H54 (cell line): ENCODE measurements around the gene KPNB1.

Experiments used
- DNase-seq: peaks from one replicate; pipeline ENCODE4 v3.0.0; 2011; ENCODE audit warnings: low spot score, mixed read lengths; ENCODE audit not compliant: insufficient read length
- FAIRE-seq: peaks from 3 replicates; lab custom pipeline; 2011; peaks lifted over from hg19 to GRCh38; lab: Jason Lieb, UNC
- POLR2A ChIP-seq: IDR thresholded peaks from 2 replicates; pipeline ENCODE4 v1.6.1; 2011; ENCODE audit warnings: low read depth, mild to moderate bottlenecking, low read length

Gene KPNB1

DNA sequence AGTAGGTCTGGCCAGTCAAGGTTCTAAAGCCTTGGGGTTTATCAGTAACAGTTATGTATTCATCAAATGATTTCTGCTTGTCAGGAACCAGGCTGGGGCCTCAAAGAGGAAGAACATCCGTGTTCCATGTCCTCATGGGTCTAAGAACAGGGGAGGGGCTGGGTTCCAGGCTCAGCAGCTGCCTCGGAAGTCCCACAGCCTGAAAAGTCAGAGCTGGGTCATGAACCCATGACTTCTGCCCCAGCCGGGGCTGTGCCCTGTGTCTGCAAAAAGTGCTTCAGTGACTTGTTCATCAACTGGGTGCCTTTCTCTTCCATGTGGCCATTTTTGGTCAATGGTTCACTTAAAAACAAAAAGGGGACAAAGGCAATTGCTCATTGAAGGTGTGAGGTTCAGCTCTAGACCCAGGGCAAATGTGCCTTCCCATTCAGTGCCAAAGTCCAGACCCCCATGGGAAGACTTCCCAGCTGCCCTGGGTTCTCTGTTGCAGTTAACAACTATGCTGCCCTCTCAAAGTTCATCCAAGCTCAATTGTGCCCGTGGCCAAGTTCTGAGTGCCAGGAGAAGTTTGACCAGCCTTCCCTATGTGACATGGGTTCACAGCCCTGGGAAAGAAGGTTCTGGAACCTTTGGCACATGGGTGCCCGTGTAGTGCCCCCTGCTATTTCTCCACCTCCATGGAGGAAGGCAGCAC is 62.8 kb downstream of the KPNB1 start:
- FAIRE-seq = no peak
- TF ChIP-seq POLR2A = no peak
- DNase-seq = no peak

DNA sequence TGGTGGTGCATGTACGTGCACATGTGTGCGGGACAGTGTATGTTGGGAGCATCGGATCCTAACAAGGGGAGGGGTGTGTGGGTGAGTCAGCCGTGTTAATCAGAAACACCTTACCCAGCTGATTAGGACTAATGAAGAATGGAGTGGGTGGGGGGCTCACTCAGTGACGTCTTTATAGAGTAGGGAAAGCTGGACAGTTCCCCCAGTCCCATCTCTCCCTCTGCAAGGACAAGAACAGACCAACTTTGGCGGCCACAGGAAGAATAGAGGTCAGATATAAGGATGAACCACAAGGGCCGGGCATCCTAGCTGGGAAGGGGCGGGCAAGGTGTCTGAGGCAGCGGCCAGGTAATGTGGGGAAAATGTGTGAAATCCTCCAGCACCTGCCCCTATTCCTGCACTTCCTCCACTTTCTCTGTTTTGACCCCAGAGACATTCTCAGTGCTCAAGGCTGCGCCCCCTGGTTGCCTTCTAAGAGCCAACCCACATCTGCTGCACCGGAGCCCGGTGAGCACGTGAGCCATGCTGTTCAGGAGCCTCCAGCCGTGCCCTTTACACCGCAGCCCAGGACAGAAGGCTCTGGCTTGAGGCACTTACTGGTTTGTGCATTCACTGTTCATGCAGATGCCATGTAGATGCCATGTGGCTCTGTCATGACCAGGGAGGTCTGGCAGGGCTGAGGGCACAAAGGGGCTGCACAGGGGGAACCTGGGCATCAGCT is 64.4 kb downstream of the KPNB1 start:
- DNase-seq (no peak), FAIRE-seq (no peak)
- TF ChIP-seq POLR2A = no peak

DNA sequence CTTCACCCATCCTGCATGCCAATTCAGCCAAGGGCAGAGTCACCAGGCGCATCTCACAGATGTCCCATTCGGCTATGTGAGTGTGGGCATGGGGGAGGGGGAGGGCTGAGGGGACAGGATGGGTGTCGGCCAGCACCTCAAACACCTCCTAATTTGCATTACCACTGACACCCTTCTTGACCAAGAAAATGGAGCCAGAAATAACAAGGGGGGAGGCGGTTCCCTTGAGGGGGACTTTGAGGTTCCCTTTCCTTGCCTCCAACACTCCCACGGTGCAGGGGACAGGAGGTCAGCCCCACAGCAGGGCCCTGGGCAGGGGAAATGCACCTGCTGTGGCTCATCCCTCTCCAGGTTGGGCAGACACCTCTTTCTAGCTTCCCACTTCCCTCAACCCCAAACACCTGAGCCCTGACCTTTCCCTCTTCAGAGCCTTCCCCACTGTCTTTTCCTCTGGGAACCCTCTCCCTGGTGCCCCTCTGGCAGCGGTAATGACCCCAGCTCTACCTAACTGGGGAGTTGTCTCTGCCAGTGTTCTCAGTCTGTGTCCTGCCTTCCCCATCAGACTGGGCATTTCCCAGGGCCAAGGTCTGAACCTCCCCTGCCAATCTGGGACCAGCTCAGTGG is 65.2 kb downstream of the KPNB1 start:
- no peak for TF ChIP-seq POLR2A
- DNase-seq (no peak), FAIRE-seq (no peak)

DNA sequence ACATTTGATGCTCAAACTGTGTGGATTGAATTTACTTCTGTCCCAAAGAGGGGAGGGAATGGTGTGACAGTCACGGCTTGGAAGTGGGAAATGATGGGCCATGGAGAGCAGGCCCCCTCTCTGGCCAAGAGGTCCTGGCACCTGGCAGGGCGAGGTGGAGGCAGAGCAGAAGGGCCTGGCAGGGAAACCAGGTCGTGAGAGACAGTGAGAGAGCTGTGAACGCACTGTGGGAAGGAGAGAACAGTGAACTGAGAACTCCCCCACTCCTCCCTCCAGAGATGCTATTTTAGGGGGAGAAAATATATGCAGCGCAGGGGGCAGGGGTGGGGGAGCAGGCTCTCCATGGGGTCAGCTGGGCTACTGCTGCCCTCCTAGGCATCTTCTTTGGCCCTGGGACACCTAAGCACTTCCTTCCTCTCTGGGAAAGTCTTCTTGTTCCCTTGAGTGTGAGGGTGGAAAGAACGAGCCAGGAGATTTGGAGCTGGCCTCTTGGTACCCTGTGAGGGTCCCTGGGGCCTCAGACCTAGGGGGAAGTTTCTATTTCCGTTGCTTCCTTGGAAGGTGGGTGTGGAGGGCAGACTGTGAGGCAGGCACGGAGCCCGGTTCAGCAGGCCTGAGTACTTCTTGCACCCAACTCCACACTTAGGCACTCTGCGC is 66.1 kb downstream of the KPNB1 start:
- TF ChIP-seq POLR2A = no peak
- FAIRE-seq (no peak), DNase-seq (no peak)

DNA sequence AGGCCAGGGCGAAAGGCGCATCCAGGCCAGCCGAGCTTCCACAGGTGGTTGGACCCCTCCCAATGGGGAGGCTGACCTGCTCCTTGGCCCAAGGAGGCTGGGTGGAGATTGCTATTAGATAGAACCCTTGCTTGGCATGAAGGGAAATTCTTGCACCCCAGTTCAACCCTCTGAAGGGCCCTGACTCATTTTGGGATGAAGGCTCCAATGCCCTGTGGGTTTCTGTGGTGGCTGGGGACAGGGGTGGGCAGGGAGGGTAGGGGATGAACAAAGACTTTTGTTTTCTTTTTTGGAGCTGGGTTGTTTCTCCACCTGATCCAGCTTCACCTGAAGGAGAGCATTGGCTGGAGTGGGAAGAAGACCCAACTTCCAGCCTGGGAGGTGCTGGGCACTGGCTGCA is 66.7 kb downstream of the KPNB1 start:
- no peak for FAIRE-seq
- no peak for DNase-seq
- no peak for TF ChIP-seq POLR2A

DNA sequence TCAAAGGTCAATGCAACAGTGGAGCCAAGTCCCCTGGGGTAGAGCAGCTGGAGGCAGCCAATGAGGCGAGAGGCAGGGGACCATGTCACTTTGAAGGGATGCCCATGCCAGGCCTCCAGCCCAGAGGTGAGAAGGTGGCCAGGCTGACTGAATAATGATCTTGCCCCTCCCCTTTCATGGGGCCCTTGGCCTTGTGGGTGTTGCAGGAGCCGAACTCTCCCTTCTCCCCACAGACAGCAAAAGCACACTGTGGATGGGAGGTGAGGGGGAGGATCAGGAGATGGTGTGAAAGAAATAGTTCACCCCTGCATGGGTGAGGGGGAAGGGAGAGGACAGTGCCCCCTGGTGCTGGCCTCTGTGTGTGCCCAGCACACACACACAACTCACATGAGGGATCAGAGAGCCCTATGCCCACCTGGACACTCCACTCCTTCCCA is 67.6 kb downstream of the KPNB1 start:
- DNase-seq = no peak
- FAIRE-seq = no peak
- no peak for TF ChIP-seq POLR2A

DNA sequence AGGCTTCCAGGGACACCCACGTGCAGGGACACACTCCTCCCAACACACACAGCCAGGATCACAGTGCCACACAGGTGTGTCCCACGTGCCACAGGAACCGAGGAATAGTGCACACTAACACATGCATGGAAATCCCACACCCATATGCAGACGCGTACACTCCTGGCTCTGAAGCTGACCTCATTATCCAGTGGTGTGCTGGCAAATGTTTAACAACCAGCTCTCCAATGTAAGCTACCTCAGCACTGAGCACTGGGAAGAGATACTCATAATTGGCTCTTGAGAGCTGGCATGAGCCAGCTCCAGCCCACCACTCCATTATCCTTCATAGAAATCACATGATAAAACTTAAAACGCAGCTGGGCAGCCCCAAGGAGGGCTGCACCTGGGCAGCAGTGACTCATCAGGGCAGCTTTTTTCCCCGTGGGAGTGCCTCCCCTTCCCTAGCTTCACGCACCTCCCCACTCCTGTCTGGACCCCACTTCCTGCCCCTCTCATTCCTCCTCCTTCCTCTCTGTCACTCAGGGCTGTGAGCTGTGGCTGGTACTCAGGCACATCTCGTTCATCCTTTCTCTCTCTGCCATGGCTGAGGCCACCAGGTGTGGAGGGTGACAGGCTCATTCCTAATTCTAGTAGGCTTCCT is 68.4 kb downstream of the KPNB1 start:
- no peak for DNase-seq
- no peak for TF ChIP-seq POLR2A
- FAIRE-seq = no peak

DNA sequence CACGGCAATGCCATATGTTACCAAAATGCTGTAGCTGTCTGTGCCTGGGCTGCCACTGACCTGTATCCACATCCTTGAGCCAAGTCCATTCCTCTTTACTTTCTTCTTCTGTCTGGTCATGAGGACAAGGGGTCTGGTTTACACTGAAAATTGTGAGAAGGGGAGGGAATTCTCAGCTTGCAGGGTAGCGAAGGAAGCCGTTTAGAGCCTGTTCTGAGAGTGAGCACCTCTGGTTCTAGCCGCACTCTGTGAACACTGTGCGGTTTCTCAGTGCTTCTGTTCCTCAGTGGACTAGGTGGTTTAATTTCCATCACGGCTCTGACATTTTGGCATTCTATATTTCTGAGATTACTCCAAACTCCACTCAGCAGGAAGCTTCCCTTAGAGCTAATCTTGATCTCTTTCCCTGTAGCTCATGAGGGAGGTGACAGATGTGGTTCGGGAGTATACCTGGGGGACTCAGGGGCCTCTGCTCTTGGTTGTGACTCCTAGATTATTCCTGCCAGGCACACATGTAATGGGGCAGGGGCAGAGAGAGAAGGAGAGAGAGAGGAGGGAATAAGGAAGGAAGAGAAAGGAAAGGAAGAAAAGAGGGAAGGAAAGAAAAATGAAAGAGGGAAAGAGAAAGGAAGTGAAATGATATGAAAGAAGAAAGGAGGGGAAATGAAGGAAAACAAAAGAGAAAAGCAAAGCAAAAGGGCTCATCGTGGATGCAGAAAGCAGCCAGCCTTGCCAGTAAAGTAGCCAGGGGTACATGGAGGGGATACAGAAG is 69.1 kb downstream of the KPNB1 start:
- TF ChIP-seq POLR2A = no peak
- no peak for DNase-seq
- no peak for FAIRE-seq

DNA sequence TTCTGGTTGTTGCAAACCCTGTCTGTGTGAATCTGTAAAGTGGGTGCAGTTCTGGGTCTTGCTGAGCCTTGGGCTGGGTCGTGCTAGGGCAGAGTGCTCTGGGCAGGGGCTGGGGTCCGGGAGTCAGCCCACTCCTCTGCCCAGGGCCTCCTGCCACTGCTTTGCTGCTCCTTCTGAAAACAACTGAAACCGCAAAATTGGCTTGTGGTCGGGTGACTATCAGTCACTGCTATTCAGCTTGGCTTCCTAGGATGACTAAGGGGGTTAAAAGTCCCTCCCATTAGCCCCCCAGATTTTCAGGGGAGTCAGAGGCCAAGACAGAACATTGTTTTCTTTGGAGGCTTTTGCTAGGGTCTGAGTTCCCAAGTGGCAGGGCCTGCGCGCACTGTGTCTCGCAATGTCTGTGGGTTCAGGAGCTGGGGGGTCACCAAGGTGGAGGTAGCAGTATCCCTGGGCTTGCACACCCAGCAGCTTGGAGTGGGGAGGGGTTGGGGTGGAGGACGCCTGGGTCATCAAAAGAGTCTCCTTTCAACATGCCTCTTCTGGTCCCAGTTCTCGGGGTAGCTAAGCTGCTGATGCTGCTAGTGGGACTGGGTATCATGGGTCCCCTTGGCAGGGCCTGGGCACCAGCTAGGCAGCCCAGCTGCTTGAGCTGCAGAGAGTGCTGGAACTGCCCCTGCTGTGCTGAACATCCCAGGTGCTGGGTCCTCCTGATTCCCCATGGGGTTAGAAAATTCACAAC is 69.9 kb downstream of the KPNB1 start:
- FAIRE-seq (no peak), DNase-seq (peak; percentile 88)
- TF ChIP-seq POLR2A = no peak

DNA sequence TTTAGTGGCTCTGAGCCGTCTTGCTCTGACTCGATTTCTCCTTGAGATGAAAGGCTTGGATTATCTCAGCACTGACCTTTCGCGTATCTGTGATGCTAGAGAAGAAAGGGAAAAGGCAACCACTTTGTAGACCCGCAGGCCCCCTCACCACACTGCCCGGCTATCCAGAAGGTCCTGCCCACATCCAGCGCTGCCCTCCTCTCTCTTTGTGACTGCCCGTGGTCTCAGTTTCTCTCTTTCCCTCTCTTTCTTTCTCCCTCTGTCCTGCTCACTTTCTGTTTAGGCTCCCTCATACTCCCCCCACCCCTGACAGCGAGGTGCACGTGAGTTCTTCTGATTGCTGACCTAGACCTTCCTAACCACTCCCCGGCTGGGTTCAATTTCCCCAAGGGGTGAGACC is 70.5 kb downstream of the KPNB1 start:
- FAIRE-seq (no peak), DNase-seq (no peak)
- no peak for TF ChIP-seq POLR2A

DNA sequence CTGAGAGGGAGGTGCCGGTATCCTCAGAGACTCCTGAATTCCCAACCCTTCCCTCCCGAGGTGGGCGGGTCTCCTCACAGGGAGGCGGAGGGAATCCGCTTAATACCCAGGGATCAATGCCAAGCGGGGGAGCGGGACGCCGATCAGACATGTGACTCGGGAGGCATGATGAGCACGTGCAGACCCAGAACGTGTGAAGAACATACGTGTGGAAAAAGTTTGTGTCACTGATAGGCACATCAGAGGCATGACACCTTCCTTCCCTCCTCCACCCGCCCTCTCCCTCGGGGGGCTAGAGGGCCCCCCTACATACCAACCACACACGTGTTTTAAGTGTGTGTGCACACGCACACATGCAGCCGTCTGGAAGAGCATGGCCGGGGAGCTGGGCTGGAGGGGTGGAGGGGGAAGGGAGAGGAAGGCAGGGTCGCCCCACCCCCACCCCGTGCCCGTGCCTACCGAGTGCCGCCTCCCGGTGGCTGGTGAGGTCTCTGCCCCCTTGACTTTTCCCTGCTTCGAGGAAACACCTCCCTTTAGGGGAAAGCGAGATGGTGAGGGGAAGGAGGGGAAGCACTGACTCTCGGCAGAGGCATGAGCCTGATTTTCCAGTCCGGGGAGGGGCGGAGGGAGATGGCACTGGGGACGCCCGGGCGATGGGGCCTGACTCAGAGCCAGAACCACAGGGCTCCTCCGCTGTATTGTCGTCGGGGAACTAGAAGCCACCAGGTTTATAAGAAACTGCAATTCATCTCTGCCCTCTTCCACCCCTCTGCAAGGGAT is 71.2 kb downstream of the KPNB1 start:
- FAIRE-seq (no peak), DNase-seq (peak; percentile 85)
- TF ChIP-seq POLR2A = no peak

DNA sequence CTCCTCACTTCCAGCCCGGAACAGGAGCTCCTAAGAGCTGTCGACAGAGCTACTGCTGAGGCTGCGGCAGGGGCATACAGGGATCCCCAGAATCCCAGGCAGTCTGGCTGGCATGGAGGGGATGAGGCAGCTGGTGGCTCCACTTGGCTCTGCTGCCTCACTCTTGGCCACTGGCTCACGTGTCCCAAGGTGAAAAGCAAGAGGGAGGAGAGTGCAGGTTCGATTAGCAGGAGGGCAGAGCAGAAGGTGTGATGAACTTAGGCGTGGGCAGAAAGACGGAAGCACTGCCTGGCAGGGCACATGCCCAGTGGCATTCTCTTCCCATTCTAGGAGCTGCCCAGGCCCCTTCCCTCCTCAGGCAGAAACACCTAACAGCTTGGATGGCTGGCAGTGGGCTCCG is 72.0 kb downstream of the KPNB1 start:
- TF ChIP-seq POLR2A = no peak
- FAIRE-seq (no peak), DNase-seq (no peak)
